Activated T-helper 1 cell treated with anti-CD3 and anti-CD28 coated beads, Interleukin-12 subunit alpha, Interleukin-12 subunit beta, Interleukin-2, Interleukin-4 antibody, amounts not matched to agents 30 ng/mL and 10 ng/mL and 1 ng/mL, durations not matched to agents 14 hours and 24 hours and 36 hours (primary cell): ENCODE data around the gene SLC16A10. TPM values are rescaled to one million over a fixed set of nuclear protein-coding genes. Genes with fewer than 3 reads are reported as not detected.
"Not testable (repeated sequence)": the region's sequence is repeated elsewhere in the genome, so short reads cannot be mapped to it uniquely, and the experiment has no call there.

Source experiments
- DNase-seq: peaks from one replicate; pipeline ENCODE4 v3.0.0; 2021; ENCODE audit warnings: low spot score
- H3K27ac Mint-ChIP-seq: one replicate; pipeline ENCODE4 v1.8.0; 2021; ENCODE audit warnings: mild to moderate bottlenecking, mixed read lengths
- H3K27me3 Mint-ChIP-seq: one replicate; pipeline ENCODE4 v1.8.0; 2022; ENCODE audit warnings: mild to moderate bottlenecking, moderate library complexity, mixed read lengths; ENCODE audit not compliant: insufficient read depth
- H3K36me3 Mint-ChIP-seq: one replicate; pipeline ENCODE4 v1.8.0; 2021; ENCODE audit warnings: low read depth, mixed read lengths
- H3K4me1 Mint-ChIP-seq: one replicate; pipeline ENCODE4 v1.8.0; 2021; ENCODE audit warnings: low read depth, mixed read lengths
- H3K4me3 Mint-ChIP-seq: one replicate; pipeline ENCODE4 v1.8.0; 2021; ENCODE audit warnings: mild to moderate bottlenecking, moderate library complexity, mixed read lengths
- H3K9me3 Mint-ChIP-seq: one replicate; pipeline ENCODE4 v1.8.0; 2021; ENCODE audit warnings: mixed read lengths
- intact Hi-C: fragments of 100-400 bp; cut with micrococcal nuclease; formaldehyde crosslinking; loops from one replicate; pipeline ENCODE4 v1.15.1; 2024
- total RNA-seq: library from RNA; stranded (reverse); gene quantifications from 2 replicates; pipeline ENCODE4 v1.2.3, GENCODE V29; 2022

Gene SLC16A10
- total RNA-seq, 1 donor from 2014 or later, result 2.8 TPM

GRCh38 chr6:111095488-111095887 is 8.2 kb downstream of the SLC16A10 start:
- DNase-seq, H3K27me3 Mint-ChIP-seq, H3K9me3 Mint-ChIP-seq, H3K27ac Mint-ChIP-seq, H3K4me3 Mint-ChIP-seq, H3K36me3 Mint-ChIP-seq, intact Hi-C loops, H3K4me1 Mint-ChIP-seq: not testable (repeated sequence)

- H3K36me3 Mint-ChIP-seq, result no peaks in the 10 kb centered on the region
- intact Hi-C loops, result no loop called here
Observed at GRCh38 chr6:111096246-111096645, 8.9 kb downstream of the SLC16A10 start.

GRCh38 chr6:111098597-111098996 is 11.3 kb downstream of the SLC16A10 start:
- Mint-ChIP-seq H3K36me3 (no peaks in the 10 kb centered on the region), H3K4me1 (peaks cover 6% of the 10 kb centered on the region), H3K9me3 (no peaks in the 10 kb centered on the region), H3K27me3 (no peaks in the 10 kb centered on the region), H3K4me3 (no peak overlapping the region), H3K27ac (no peak overlapping the region)
- intact Hi-C loops, result no loop called here
- DNase-seq, result no peak

More at GRCh38 chr6:111096246-111096645, 8.9 kb downstream of the SLC16A10 start:
- DNase-seq, result no peak
- H3K4me1 Mint-ChIP-seq, result peaks cover 6% of the 10 kb centered on the region
- H3K9me3 Mint-ChIP-seq, result no peaks in the 10 kb centered on the region
- no peak overlapping the region for H3K27ac Mint-ChIP-seq
- no peak overlapping the region for H3K4me3 Mint-ChIP-seq
- H3K27me3 Mint-ChIP-seq, result no peaks in the 10 kb centered on the region

- H3K36me3 Mint-ChIP-seq, result no peaks in the 10 kb centered on the region
- H3K27ac Mint-ChIP-seq, result no peak overlapping the region
- intact Hi-C loops, result no loop called here
- no peaks in the 10 kb centered on the region for H3K27me3 Mint-ChIP-seq
- H3K9me3 Mint-ChIP-seq, result no peaks in the 10 kb centered on the region
- peaks cover 6% of the 10 kb centered on the region for H3K4me1 Mint-ChIP-seq
- DNase-seq, result no peak
- H3K4me3 Mint-ChIP-seq, result no peak overlapping the region
Observed at GRCh38 chr6:111101987-111102386, 14.7 kb downstream of the SLC16A10 start.

GRCh38 chr6:111105578-111105977 is 18.3 kb downstream of the SLC16A10 start:
- Mint-ChIP-seq H3K27me3 (peaks cover 1% of the 10 kb centered on the region), H3K4me1 (peaks cover 6% of the 10 kb centered on the region), H3K27ac (no peak overlapping the region), H3K4me3 (no peak overlapping the region), H3K36me3 (no peaks in the 10 kb centered on the region), H3K9me3 (no peaks in the 10 kb centered on the region)
- intact Hi-C loops, result no loop called here
- no peak for DNase-seq

- Mint-ChIP-seq H3K27me3 (peaks cover 1% of the 10 kb centered on the region), H3K27ac (no peak overlapping the region), H3K4me1 (peaks cover 6% of the 10 kb centered on the region), H3K9me3 (no peaks in the 10 kb centered on the region), H3K36me3 (no peaks in the 10 kb centered on the region), H3K4me3 (no peak overlapping the region)
- intact Hi-C loops, result no loop called here
- DNase-seq, result no peak
Observed at GRCh38 chr6:111107589-111107988, 20.3 kb downstream of the SLC16A10 start.

- H3K4me3 Mint-ChIP-seq, result no peak overlapping the region
- H3K27ac Mint-ChIP-seq, result no peak overlapping the region
- no peak for DNase-seq
- H3K4me1 Mint-ChIP-seq, result peaks cover 17% of the 10 kb centered on the region
- H3K9me3 Mint-ChIP-seq, result no peaks in the 10 kb centered on the region
- intact Hi-C loops, result no loop called here
- H3K36me3 Mint-ChIP-seq, result no peaks in the 10 kb centered on the region
- peaks cover 1% of the 10 kb centered on the region for H3K27me3 Mint-ChIP-seq
Observed at GRCh38 chr6:111110036-111110435, 22.7 kb downstream of the SLC16A10 start.

- Mint-ChIP-seq H3K4me3 (no peak overlapping the region), H3K27me3 (peaks cover 1% of the 10 kb centered on the region), H3K36me3 (no peaks in the 10 kb centered on the region), H3K9me3 (no peaks in the 10 kb centered on the region), H3K4me1 (peaks cover 10% of the 10 kb centered on the region), H3K27ac (peak overlapping the region; percentile 5)
- no peak for DNase-seq
- intact Hi-C loops, result no loop called here
Observed at GRCh38 chr6:111113336-111114086, 26.2 kb downstream of the SLC16A10 start.

GRCh38 chr6:111114087-111114443 is 26.8 kb downstream of the SLC16A10 start:
- intact Hi-C loops, result no loop called here
- Mint-ChIP-seq H3K4me1 (peaks cover 10% of the 10 kb centered on the region), H3K27me3 (peaks cover 1% of the 10 kb centered on the region), H3K4me3 (no peak overlapping the region), H3K27ac (peak overlapping the region; percentile 5), H3K36me3 (no peaks in the 10 kb centered on the region), H3K9me3 (no peaks in the 10 kb centered on the region)
- DNase-seq, result no peak

- H3K36me3 Mint-ChIP-seq, result no peaks in the 10 kb centered on the region
- no peak overlapping the region for H3K27ac Mint-ChIP-seq
- intact Hi-C loops, result no loop called here
- H3K4me1 Mint-ChIP-seq, result peaks cover 10% of the 10 kb centered on the region
- no peaks in the 10 kb centered on the region for H3K9me3 Mint-ChIP-seq
- DNase-seq, result no peak
- H3K4me3 Mint-ChIP-seq, result no peak overlapping the region
- H3K27me3 Mint-ChIP-seq, result peaks cover 1% of the 10 kb centered on the region
Observed at GRCh38 chr6:111114482-111114881, 27.2 kb downstream of the SLC16A10 start.

GRCh38 chr6:111118826-111119225 is 31.5 kb downstream of the SLC16A10 start:
- H3K4me3 Mint-ChIP-seq, result no peak overlapping the region
- peaks cover 18% of the 10 kb centered on the region for H3K4me1 Mint-ChIP-seq
- no peaks in the 10 kb centered on the region for H3K36me3 Mint-ChIP-seq
- intact Hi-C loops, result no loop called here
- H3K9me3 Mint-ChIP-seq, result no peaks in the 10 kb centered on the region
- no peak for DNase-seq
- H3K27ac Mint-ChIP-seq, result no peak overlapping the region
- H3K27me3 Mint-ChIP-seq, result peaks cover 2% of the 10 kb centered on the region

GRCh38 chr6:111119571-111120329 is 32.4 kb downstream of the SLC16A10 start:
- peaks cover 2% of the 10 kb centered on the region for H3K27me3 Mint-ChIP-seq
- intact Hi-C loops, result no loop called here
- no peak for DNase-seq

GRCh38 chr6:111121789-111122350 is 34.6 kb downstream of the SLC16A10 start:
- Mint-ChIP-seq H3K36me3 (no peaks in the 10 kb centered on the region), H3K27ac (no peak overlapping the region), H3K4me3 (no peak overlapping the region), H3K27me3 (peaks cover 2% of the 10 kb centered on the region), H3K4me1 (peaks cover 13% of the 10 kb centered on the region), H3K9me3 (no peaks in the 10 kb centered on the region)
- intact Hi-C loops, result no loop called here
- no peak for DNase-seq

More at GRCh38 chr6:111119571-111120329, 32.4 kb downstream of the SLC16A10 start:
- H3K27ac Mint-ChIP-seq, result no peak overlapping the region
- no peak overlapping the region for H3K4me3 Mint-ChIP-seq
- peaks cover 13% of the 10 kb centered on the region for H3K4me1 Mint-ChIP-seq
- no peaks in the 10 kb centered on the region for H3K9me3 Mint-ChIP-seq
- no peaks in the 10 kb centered on the region for H3K36me3 Mint-ChIP-seq
